ENCODE measurements around the gene TMEM54. TPM values are rescaled to one million over a fixed set of nuclear protein-coding genes. Genes with fewer than 3 reads are reported as not detected.

Gene TMEM54
- total and polyA plus RNA-seq, 2 donors (not counting 1 experiment from before 2014, with no cell fraction given), result 24.2 to 69.9 TPM

GRCh38 chr1:32867671-32868070 is 33.5 kb downstream of the TMEM54 start:
- Histone ChIP-seq H3K36me3 (ENCODE audit: control insufficient read depth, insufficient read depth, low read length) (no peaks in the 10 kb centered on the region), H3K27me3 (ENCODE audit: control insufficient read depth, insufficient read depth, low read length) (peaks cover 12% of the 10 kb centered on the region), H3K4me1 (ENCODE audit: control insufficient read depth, extremely low read depth, insufficient read depth, low read length) (no peaks in the 10 kb centered on the region), H3K9me3 (ENCODE audit: control insufficient read depth, insufficient read depth, low read depth, low read length) (no peaks in the 10 kb centered on the region), H3K27ac (ENCODE audit: insufficient read depth, low read length) (no peak overlapping the region), H3K79me2 (ENCODE audit: control insufficient read depth, insufficient read depth, low read length) (no peaks in the 10 kb centered on the region), H4K20me1 (ENCODE audit: control insufficient read depth, extremely low read depth, insufficient read depth, low read length) (no peaks in the 10 kb centered on the region), H3K4me2 (ENCODE audit: extremely low read depth, insufficient read depth, low read length) (no peak overlapping the region), H3K9ac (ENCODE audit: insufficient read depth, low read length) (no peak overlapping the region), H3K4me3 (replicated peaks in 1 of 4; ENCODE audit: control extremely low read depth in 1 of 4, insufficient read depth in 1 of 4, low read depth in 3 of 4, low read length in 4 of 4) (no peak overlapping the region), H2AFZ (ENCODE audit: low read length) (no peak overlapping the region)
- TF ChIP-seq, protein P1, sequence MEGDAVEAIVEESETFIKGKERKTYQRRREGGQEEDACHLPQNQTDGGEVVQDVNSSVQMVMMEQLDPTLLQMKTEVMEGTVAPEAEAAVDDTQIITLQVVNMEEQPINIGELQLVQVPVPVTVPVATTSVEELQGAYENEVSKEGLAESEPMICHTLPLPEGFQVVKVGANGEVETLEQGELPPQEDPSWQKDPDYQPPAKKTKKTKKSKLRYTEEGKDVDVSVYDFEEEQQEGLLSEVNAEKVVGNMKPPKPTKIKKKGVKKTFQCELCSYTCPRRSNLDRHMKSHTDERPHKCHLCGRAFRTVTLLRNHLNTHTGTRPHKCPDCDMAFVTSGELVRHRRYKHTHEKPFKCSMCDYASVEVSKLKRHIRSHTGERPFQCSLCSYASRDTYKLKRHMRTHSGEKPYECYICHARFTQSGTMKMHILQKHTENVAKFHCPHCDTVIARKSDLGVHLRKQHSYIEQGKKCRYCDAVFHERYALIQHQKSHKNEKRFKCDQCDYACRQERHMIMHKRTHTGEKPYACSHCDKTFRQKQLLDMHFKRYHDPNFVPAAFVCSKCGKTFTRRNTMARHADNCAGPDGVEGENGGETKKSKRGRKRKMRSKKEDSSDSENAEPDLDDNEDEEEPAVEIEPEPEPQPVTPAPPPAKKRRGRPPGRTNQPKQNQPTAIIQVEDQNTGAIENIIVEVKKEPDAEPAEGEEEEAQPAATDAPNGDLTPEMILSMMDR (conservative IDR thresholded peaks at IDR 0.05 in 1 of 2, IDR thresholded peaks at IDR 0.05 in 1 of 2; ENCODE audit: low read depth in 1 of 2, low read length in 2 of 2), result no peak
- TF ChIP-seq EZH2 (IDR thresholded peaks at IDR 0.05; ENCODE audit: low read length, missing control alignments), result no peak
- no peak for DNase-seq (ENCODE audit: low read depth in 2 of 2)

- Histone ChIP-seq H3K27ac (ENCODE audit: insufficient read depth, low read length) (no peak overlapping the region), H3K9ac (ENCODE audit: insufficient read depth, low read length) (no peak overlapping the region), H2AFZ (ENCODE audit: low read length) (no peak overlapping the region), H3K4me2 (ENCODE audit: extremely low read depth, insufficient read depth, low read length) (no peak overlapping the region), H3K36me3 (ENCODE audit: control insufficient read depth, insufficient read depth, low read length) (no peaks in the 10 kb centered on the region), H4K20me1 (ENCODE audit: control insufficient read depth, extremely low read depth, insufficient read depth, low read length) (no peaks in the 10 kb centered on the region), H3K4me3 (replicated peaks in 1 of 4; ENCODE audit: control extremely low read depth in 1 of 4, insufficient read depth in 1 of 4, low read depth in 3 of 4, low read length in 4 of 4) (no peak overlapping the region), H3K9me3 (ENCODE audit: control insufficient read depth, insufficient read depth, low read depth, low read length) (no peaks in the 10 kb centered on the region), H3K79me2 (ENCODE audit: control insufficient read depth, insufficient read depth, low read length) (no peaks in the 10 kb centered on the region), H3K4me1 (ENCODE audit: control insufficient read depth, extremely low read depth, insufficient read depth, low read length) (no peaks in the 10 kb centered on the region), H3K27me3 (ENCODE audit: control insufficient read depth, insufficient read depth, low read length) (peaks cover 11% of the 10 kb centered on the region)
- no peak for DNase-seq (ENCODE audit: low read depth in 2 of 2)
- no peak for TF ChIP-seq EZH2 (IDR thresholded peaks at IDR 0.05; ENCODE audit: low read length, missing control alignments)
- TF ChIP-seq, protein P1 (conservative IDR thresholded peaks at IDR 0.05 in 1 of 2, IDR thresholded peaks at IDR 0.05 in 1 of 2; ENCODE audit: low read depth in 1 of 2, low read length in 2 of 2), result no peak
Observed at GRCh38 chr1:32867151-32867550, 34.0 kb downstream of the TMEM54 start.

GRCh38 chr1:32865639-32866405 is 35.4 kb downstream of the TMEM54 start:
- DNase-seq (ENCODE audit: low read depth in 2 of 2), result peak in 1 of 2 donors; percentile 9
- H4K20me1 ChIP-seq (ENCODE audit: control insufficient read depth, extremely low read depth, insufficient read depth, low read length), result no peaks in the 10 kb centered on the region
- H3K9ac ChIP-seq (ENCODE audit: insufficient read depth, low read length), result no peak overlapping the region
- no peak for TF ChIP-seq EZH2 (IDR thresholded peaks at IDR 0.05; ENCODE audit: low read length, missing control alignments)
- TF ChIP-seq, protein P1 (conservative IDR thresholded peaks at IDR 0.05 in 1 of 2, IDR thresholded peaks at IDR 0.05 in 1 of 2; ENCODE audit: low read depth in 1 of 2, low read length in 2 of 2), result no peak
- no peak overlapping the region for H3K4me2 ChIP-seq (ENCODE audit: extremely low read depth, insufficient read depth, low read length)
- no peaks in the 10 kb centered on the region for H3K79me2 ChIP-seq (ENCODE audit: control insufficient read depth, insufficient read depth, low read length)
- H3K9me3 ChIP-seq (ENCODE audit: control insufficient read depth, insufficient read depth, low read depth, low read length), result no peaks in the 10 kb centered on the region
- H3K4me3 ChIP-seq (replicated peaks in 1 of 4; ENCODE audit: control extremely low read depth in 1 of 4, insufficient read depth in 1 of 4, low read depth in 3 of 4, low read length in 4 of 4), result no peak overlapping the region
- H3K4me1 ChIP-seq (ENCODE audit: control insufficient read depth, extremely low read depth, insufficient read depth, low read length), result no peaks in the 10 kb centered on the region
- no peaks in the 10 kb centered on the region for H3K27me3 ChIP-seq (ENCODE audit: control insufficient read depth, insufficient read depth, low read length)
- no peak overlapping the region for H3K27ac ChIP-seq (ENCODE audit: insufficient read depth, low read length)
- no peak overlapping the region for H2AFZ ChIP-seq (ENCODE audit: low read length)
- H3K36me3 ChIP-seq (ENCODE audit: control insufficient read depth, insufficient read depth, low read length), result no peaks in the 10 kb centered on the region
